HG02623 (cell line): Measurements from ENCODE around the gene PPP1R8.
A peak's percentile ranks its signal among the peaks of the same experiment; 100 is the strongest.
"Not testable (repeated sequence)": the region's sequence is repeated elsewhere in the genome, so short reads cannot be mapped to it uniquely, and the experiment has no call there.

Source experiments
- ATAC-seq: cut with Tn5 transposase; IDR thresholded peaks from one replicate; pipeline ENCODE4 v1.9.1; 2021; ENCODE audit warnings: moderate library complexity; ENCODE audit not compliant: unreplicated experiment

PPP1R8 gene

GRCh38 chr1:27830621-27831440 lies at the start of gene PPP1R8:
Gene PPP1R8, plus strand, starts transcription at chr1:27830782. Its CDS starts 54 bp downstream, at chr1:27830836.
- peak; percentile 84 for ATAC-seq

- ATAC-seq: no peak
Measured at GRCh38 chr1:27782950-27783349, 47.6 kb upstream of the PPP1R8 start.

GRCh38 chr1:27784700-27785099 lies 45.9 kb upstream of the PPP1R8 start:
- no peak for ATAC-seq

GRCh38 chr1:27785781-27786455 lies 44.7 kb upstream of the PPP1R8 start:
- ATAC-seq: no peak

GRCh38 chr1:27787895-27788294 lies 42.7 kb upstream of the PPP1R8 start:
- ATAC-seq: no peak

GRCh38 chr1:27789540-27790041 lies 41.0 kb upstream of the PPP1R8 start:
- ATAC-seq: no peak

GRCh38 chr1:27790270-27790669 lies 40.3 kb upstream of the PPP1R8 start:
- ATAC-seq: not testable (repeated sequence)

- ATAC-seq: no peak
Measured at GRCh38 chr1:27795601-27796000, 35.0 kb upstream of the PPP1R8 start.

- no peak for ATAC-seq
Measured at GRCh38 chr1:27804791-27805190, 25.8 kb upstream of the PPP1R8 start.

GRCh38 chr1:27806758-27807157 lies 23.8 kb upstream of the PPP1R8 start:
- no peak for ATAC-seq

GRCh38 chr1:27807385-27807784 lies 23.2 kb upstream of the PPP1R8 start:
- no peak for ATAC-seq

GRCh38 chr1:27808131-27808530 lies 22.5 kb upstream of the PPP1R8 start:
- ATAC-seq: not testable (repeated sequence)

- no peak for ATAC-seq
Measured at GRCh38 chr1:27809883-27810282, 20.7 kb upstream of the PPP1R8 start.

GRCh38 chr1:27811741-27812500 lies 18.7 kb upstream of the PPP1R8 start:
- ATAC-seq: no peak

- ATAC-seq: no peak
Measured at GRCh38 chr1:27816921-27817630, 13.5 kb upstream of the PPP1R8 start.

GRCh38 chr1:27821761-27822315 lies 8.7 kb upstream of the PPP1R8 start:
- ATAC-seq: no peak

GRCh38 chr1:27823784-27824183 lies 6.8 kb upstream of the PPP1R8 start:
- no peak for ATAC-seq

- ATAC-seq: no peak
Measured at GRCh38 chr1:27824411-27824810, 6.2 kb upstream of the PPP1R8 start.

GRCh38 chr1:27829339-27829960 lies 1.1 kb upstream of the PPP1R8 start:
- not testable (repeated sequence) for ATAC-seq
